Measurements from ENCODE around the gene RFTN2.
A peak's percentile ranks its signal among the peaks of the same experiment; 100 is the strongest.
"Not testable (repeated sequence)": the region's sequence is repeated elsewhere in the genome, so short reads cannot be mapped to it uniquely, and the experiment has no call there.

The RFTN2 gene

DNA sequence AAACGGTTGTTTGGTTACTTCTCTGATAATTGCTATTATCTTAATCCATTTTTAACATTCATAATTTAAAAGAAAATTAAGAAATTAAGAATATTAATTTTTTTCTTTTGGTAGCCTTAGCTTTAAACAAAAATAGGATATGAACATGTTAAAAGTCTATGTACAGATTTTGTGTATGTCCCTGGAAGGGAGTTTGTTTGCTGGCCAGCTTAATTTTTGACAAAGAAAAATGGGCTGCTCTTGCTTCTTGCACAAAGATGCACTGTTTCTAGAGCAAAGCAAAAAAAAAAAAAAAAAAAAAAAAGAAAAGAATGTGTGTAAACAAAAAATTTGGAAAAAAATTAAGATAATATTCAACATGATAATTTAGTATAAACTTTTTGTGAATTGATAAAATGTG is 1.3 kb downstream of the RFTN2 start:
- no peak for DNase-seq

DNA sequence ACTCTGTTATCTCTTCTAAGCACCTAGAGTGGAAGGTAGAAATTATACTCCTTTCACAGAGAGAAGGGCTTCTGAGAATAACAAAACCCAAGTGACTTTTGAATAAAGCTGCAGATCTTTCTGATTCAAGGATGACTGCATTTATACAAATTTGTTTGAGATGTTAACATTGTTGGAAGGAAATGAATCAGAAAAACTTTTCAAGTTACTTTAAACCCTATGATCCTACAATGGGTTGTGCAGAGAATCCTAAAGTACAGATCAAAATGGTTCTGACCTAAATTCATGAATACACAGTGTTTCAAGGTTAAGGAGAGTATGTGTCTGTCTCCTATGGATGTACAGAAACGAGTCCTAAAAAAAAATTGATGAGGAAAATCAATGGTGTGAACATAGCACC is 1.8 kb downstream of the RFTN2 start:
- no peak for DNase-seq

DNA sequence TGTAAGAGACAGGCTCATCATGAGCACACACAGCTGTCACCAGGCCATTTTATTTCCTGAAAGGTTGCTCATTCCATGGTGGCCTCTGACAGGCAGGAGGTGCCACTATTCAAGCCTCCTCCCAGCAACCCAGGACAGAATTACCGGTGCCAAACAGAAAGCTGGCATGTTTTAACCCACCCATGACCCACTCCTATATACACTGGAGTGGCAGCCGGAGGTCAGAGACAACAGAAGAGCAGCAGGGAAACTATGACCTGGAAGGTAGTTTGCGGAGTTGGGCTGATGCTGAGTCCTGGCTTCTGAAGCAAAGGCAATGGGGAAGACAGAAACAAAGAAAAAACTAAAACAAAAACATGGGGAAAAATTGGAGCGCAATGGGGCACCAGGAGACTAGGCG is 2.3 kb downstream of the RFTN2 start:
- DNase-seq: no peak

DNA sequence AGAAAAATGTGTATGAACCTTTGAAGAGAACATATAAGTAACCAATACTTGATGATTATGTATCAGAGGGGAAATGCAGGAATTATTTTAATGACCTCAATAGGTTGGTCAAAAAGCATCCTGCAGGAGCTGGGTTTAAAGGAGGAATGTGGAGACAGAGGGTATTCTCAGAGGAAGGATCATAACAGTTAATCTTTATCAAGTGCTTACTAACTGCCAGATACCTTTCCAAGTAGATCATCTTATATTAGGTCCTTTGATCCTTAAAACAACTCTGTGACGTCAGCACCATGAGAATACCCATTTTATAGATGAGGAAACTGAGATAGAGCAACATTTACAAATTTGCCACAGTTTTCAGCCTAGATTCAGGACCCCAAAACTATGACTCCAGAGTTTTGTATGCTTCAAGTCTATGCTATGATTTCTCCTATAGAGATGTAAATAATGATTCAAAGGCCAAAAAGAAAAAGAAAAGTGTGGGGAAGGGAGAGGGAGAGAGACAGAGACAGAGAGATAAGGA is 3.0 kb downstream of the RFTN2 start:
- DNase-seq: no peak

DNA sequence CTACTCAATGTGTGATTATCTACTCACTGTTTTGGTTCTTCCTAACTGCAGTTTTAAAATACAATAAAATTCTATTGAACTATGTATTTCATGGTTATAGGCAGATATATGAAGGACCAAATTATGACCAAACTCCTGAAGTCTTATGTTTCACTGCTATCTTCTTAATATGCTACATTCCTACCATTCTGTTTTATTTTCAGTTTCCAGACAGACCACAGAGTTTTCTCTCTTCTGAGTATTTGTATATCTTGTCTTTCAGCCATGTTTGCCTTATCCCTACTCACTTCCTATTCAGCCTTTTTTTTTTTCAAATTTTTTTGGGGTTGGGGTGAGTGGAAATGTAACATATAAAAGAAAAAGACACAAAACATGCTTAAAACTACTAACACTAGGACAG is 6.3 kb downstream of the RFTN2 start:
- DNase-seq: no peak

DNA sequence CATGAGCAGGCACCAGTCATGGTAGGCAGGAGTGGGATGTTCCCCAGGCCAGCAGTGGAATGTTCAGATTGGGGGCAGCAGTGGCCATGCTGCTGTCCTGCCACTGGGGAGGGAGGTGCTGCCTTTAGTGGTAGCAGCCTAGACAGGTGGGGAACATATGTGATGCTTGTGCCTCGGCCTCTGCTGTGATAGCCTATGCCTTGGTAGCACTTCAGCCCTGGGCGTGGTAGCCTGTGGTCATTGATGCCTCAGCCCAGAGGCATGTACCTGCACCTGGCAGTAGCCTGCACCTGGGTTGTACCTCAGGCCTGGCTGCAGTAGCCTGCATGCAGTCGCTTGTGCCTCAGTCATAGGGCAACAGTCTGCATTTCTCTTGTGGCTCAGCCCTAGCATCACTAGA is 7.1 kb downstream of the RFTN2 start:
- no peak for DNase-seq

DNA sequence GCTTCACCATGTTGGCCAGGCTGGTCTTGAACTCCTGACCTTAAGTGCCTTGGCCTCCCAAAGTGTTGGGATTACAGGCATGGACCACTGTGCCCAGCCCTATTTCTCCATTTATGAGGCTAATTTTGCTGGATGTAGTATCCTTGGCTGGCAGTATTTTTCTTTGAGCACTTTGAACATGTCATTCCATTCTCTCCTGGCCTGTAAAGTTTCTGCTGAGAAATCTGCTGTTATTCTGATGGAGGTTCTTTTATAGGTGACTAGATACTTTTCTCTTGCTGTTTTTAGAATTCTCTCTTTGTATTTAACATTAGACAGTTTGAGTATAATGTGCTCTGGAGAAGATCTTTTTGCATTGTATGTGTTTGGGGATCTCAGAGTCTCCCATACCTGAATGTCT is 9.1 kb downstream of the RFTN2 start:
- DNase-seq: no peak

DNA sequence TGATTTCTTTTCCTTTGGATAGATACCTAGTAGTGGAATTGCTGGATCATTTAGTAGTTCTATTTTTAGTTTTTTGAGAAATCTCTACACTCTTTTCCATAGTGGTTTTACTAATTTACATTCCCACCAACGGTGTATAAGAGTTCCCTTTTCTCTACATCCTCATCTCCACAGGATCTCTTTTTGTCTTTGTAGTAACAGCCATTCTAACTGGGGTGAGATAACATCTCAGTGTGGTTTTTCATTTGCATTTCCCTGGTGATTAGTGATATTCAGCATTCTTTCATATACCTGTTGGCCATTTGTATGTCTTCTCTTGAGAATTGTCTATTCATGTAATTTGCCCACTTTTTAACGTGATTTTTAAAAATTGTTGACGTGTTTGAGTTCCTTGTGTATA is 13.8 kb downstream of the RFTN2 start:
- DNase-seq: no peak

DNA sequence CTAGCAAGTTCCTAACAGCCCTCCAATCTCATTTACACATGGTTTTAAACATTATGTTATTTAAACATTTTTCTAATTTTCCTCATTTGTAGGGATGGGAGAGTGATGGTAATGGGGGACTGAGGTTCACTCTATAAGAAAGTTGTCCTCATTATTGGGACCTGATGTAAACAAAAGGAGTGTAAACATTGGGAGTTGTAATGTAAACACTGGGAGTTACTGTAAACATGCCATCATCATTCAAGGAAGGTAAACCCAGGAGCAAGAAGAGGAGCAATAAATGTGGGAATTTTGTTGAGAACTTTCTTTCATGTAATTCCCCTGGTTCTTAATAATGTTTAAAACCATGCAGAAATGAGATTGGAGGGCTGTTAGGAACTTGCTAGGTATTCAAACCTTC is 17.8 kb downstream of the RFTN2 start:
- DNase-seq: no peak

DNA sequence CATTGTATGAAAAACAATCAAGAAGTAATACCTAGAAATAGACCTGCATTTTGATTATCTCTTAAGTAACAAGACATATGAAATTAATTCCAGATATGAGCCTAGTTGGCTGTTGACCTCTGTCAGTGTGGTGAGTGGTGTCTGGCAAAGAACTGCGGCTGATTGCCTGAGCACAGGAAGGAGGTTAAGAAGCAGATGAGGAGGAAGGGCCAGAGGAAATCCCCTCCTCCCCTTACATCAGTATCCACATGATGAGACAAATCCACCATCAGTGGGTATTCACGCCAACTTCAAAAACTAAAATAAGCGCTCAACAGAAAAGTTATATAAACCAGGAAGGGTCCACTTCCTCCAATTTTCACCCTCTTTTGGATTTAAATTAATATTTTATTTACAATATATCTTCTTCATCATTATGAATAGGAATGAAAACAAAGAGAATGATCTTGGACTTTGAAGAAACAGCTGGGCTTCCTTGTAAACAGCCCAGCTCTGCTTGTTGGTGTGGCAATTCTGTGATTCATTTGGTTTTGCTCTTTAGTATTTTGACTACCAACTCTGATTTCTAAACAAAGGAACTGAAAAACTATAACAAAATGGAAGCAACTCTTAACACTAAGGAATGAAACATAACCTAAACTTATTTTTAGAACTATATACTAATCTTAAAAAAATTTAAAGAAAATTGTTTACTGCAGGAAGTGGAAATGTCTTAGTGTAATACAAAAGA is 27.3 kb downstream of the RFTN2 start:
- no peak for DNase-seq

DNA sequence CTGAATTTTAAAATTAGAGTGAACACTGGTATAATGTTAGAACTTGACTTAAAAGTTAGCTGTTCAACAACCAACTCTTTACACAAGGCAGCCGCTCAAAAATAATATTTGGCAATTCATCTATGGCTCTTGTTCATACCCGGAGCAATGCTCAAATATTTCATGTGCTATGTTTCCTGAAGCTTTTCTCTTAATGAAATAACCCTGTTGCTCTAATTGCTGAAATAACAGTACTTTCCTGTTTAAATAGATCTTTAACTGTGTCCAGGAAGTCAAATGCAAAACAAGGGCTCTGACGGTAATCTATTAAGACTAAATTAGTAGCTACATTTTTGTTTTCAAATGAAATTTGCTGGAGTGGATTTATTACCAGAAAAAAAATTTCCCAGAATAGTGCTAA is 33.7 kb downstream of the RFTN2 start:
- DNase-seq: no peak

DNA sequence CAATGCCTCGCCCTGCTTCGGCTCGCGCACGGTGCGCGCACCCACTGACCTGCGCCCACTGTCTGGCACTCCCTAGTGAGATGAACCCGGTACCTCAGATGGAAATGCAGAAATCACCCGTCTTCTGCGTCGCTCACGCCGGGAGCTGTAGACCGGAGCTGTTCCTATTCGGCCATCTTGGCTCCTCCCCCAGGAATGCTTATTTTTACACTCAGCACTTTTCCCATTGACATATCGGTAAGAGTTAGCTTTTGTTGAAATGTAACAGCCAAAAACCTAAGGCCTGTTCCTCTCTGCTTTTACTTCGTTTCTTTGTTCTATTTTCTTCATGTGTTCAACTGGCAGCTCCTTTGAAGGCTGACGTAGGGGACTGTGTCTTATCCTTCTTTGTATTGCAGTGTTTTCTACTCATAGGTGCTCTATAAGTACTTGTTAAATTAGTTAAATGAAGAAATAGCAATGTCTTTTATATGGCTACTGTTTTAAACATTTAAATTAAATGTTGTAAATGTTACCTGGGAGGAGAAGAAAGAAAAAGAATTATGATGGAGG is 34.7 kb downstream of the RFTN2 start:
- not testable (repeated sequence) for DNase-seq

DNA sequence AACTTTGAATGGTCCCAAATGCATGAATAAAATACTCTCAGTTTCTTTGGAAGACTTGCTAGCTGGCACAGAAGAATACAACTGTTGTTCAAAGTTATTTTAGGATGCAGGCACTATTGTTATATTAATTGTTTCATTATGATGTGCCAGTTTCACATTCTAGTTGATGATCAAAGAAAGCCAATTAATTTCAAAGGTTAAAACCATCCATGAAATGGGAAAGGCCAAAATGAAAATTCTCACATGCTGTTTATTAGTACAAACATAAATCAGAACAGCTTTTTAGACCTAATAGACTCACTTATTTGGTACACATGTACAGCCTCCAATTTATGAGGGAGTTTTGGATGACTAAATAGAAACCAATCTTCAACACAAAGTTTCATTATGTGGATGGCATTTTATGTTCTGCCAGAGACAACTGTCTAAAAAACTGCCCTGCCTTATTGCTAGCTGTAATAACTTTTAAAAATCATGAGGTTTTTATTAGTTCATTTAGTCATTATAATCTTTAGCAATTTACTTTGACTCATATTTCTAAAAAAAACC is 42.2 kb downstream of the RFTN2 start:
- DNase-seq: no peak

DNA sequence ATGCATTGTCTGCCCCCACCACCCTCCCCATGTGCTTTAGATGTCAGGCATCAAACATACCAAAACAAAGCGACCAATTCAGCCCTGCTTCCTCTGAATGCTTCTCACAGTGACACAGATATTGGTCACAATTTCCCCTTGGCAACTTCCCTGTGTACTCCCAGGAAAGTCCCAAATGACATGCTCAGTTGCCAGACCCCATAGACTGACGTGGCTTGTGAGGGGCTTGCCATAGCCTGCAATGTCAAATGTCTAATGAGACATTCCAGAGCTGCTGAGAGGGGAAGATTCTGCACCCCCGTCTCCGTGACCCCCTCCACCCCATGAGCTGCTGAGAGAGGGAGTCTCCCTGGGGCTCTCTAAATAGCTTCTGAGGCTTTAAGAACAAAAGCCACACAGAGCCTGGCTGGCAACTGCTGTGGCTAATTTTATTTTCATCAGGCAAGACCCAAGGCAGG is 47.3 kb downstream of the RFTN2 start:
- no peak for DNase-seq

DNA sequence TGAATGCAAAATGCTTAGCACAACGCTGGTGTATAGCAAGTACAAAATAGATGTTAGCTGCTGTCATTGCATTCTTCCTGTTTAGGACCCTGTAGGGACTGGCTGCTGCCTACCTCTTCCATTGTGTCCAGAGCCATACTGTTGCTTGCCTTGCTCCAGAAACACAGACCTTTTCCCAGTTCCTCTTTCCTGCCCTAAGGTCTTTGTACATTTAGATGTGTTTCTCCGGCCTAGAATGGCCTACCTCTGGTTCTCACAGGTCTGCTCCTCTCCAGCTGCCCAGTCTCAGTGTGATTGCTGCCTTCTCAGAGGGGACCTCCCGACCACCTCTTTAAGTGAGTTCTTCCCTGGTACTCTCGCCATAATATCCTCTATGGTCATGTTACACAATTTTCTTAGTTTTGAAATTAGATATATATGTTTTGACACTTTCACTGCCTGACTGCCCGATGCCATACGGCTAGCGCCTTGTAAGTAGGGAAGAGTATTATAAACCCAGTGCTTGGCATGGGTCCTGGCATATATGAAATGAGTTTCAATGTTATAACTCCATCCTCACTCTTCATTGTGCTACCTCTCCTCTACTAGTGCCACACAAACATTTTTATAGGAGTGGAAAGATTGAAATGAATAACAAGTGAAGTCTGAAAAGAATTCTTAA is 48.3 kb downstream of the RFTN2 start:
- DNase-seq: peak in 1 of 2 experiments; percentile 13

DNA sequence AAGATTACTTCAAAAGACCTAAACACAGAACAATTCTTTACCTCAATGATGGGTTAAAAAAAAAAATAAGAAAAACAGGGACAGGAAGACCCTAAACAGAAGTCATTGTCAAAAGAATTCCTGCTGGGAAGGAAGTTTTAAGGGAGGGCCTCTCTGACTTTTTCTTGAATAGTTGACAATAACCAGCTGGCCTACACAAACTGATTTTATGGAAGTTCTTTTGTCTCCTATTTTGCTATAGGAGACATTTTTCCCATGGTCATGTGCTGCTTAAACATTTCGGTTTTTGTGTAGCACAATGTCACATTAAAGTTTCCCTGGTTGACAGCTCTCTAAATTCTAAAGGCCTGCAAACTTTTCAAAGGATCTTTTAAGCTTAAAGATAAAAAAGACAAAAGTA is 55.3 kb downstream of the RFTN2 start:
- no peak for DNase-seq

DNA sequence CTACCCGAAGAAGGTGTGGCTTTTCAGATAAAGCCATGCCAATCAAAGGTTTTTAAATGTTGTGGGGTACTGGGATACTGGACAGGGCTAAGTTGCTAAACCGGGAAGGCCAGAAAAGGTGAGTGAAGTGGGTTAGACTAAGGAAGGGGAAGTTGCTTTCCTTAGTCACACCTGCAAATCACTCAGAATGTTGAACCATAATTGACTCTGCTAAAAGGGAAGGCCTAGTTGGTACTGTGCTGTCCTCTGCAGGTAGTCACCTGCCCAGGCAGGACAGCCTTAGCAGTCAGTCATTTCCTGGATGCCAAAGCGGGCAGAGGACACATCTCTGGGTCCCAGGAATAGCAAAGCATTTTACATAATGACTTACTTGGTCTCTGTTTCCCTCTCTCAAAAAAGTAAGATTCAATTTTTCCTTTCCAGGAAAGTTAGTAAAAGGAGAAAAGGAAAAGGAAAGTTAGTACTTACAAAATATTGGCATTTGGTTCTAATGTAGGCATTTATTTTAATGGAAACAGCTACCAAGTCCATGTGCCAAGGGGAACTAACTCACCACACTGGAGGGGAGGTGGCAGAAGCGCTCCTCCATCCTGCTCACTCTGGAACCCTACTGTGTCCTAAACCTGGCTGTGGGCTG is 60.3 kb downstream of the RFTN2 start:
- no peak for DNase-seq

DNA sequence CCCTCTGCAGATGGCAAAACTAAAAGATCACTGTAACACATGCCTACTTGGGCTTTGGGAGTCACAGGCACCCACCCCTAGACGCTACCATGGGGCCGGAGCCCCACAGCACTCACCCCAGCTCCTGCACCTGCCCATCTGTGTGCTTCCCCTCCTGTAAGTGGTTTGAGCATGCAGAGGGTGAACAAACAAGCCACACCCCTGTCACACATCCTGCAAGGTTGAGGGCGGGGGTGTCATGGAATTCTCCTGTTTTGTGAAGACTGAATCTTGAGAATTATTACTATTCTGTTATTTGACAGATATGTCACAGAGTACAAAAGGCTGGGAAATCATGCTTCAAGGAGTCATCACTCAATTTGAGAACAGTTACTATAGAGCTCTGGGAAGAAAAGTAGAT is 60.9 kb downstream of the RFTN2 start:
- no peak for DNase-seq

DNA sequence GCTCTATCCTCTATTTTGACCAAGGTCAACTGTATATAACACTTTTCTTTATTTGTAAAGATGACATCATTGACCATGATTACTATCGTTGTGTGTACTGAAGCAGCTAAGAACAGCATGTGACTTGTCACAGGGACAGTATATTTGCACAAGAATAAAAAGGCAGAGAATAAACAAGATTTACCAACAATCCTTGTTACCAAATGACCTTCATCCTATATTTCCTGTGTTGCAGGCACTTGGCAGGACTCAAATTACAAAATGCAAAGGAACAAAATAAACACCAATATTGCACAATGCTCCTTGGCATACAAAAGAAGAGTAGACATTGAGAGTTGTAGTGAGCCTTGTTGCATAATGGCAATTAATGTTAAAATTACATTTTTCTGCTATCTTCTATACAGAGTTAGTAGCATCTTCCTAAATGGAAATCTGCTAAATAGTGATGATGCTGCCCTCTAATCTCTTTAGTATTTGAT is 61.8 kb downstream of the RFTN2 start:
- DNase-seq: peak in 1 of 2 experiments; percentile 6

DNA sequence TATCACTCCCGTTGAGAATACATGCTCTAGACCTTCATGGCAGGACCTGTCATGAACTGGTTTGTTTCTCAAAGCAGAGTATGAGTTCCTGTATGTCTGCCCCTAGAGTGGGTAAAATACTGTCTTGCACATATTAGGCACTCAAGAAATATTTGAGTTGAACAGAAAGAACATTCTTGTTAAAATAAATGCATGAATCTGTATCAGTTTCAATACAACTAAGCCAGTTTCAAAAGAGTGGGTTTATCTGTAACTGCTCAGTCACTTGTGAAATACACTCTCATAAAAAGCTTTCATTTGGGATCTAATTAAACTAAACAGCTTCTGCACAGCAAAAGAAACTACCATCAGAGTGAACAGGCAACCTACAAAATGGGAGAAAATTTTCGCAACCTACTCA is 69.2 kb downstream of the RFTN2 start:
- no peak for DNase-seq

DNA sequence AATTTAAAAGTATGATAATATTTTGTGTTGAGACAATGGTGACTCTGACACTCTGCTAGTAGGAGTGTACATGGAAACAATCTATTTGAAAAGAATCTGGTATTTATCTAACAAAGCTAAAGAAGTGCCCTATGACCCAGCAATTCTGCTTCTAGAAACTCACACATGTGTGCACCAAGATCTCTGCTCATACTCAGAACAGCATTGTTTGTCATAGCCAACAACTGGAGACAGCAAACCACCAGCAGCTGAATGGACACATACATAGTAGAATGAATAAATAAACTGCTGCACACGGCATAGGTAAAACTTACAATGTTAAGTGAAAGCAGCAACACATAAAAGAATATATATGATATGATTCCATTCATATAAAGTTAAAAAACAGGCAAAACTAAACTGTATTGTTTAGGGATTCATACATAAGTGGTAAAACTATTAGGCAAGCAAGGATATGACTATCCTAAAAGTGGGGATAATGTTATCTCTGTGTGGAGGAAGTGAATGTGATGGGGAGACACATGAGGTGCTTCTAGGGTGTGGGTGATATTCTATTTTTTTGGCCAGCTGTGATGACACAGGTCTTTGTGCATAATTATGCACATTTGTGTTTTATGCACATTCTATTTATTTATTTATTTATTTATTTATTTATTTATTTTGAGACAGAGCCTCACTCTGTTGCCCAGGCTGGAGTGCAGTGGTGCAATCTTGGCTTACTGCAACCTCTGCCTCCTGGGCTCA is 71.1 kb downstream of the RFTN2 start:
- DNase-seq: no peak

DNA sequence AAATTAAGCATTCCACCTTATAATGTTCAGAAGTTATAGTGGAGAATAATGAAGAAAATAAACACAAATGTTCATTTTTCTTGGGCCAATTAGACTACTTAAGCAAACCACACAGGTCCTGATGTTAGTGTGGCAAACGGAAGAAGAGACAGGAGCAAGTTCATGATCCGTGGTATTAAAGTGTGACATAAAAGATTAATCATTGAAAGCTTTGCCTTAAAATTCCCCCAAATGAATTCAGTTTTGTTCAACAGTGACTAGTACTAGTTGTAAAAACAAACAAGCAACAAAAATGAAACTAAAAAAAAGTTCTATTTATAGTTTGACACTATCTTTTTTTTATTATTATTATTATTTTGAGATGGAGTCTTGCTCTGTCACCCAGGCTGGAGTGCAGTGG is 73.7 kb downstream of the RFTN2 start:
- no peak for DNase-seq

DNA sequence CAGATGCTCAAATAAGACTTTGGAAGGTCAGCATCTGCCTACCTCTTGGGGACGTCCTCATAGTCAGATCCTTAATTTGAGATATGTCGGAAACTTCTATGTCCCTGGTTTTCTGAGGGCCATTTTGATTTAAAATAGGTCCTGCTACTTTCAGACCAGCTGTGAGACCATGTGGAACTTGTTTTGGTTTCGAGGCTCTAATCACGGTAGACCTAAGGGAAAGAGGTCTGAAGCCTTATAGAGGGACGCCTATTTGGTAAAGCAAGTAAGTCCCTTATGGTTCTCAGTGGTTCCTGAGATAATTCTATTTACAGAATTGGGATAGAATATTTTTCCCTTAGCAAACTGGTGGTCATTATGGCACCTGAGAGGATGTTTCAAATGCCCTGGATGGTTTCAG is 75.1 kb downstream of the RFTN2 start:
- DNase-seq: no peak

All from AML-193 (cell line).